MG63 (cell line): ENCODE data around the gene BEGAIN. TPM values are rescaled to one million over a fixed set of nuclear protein-coding genes. Genes with fewer than 3 reads are reported as not detected.

Experiments
- DNase-seq: peaks from one replicate; pipeline ENCODE4 v3.0.0-alpha.2; 2020
- H3K27me3 ChIP-seq: fragments of 250-450 bp; sonication (Bioruptor Pico); 2 replicates; pipeline ENCODE4 v1.5.1; 2020; ENCODE audit warnings: mild to moderate bottlenecking, moderate library complexity
- H3K36me3 ChIP-seq: fragments of 250-450 bp; sonication (Bioruptor Pico); 2 replicates; pipeline ENCODE4 v1.5.1; 2020; ENCODE audit warnings: mild to moderate bottlenecking, moderate library complexity
- H3K4me3 ChIP-seq: fragments of 250-450 bp; sonication (Bioruptor Pico); 2 replicates; pipeline ENCODE4 v1.5.1; 2020; ENCODE audit warnings: mild to moderate bottlenecking, moderate library complexity
- H3K9me3 ChIP-seq: fragments of 250-450 bp; sonication (Bioruptor Pico); 2 replicates; pipeline ENCODE4 v1.5.1; 2020; ENCODE audit warnings: mild to moderate bottlenecking, moderate library complexity
- total RNA-seq: library from RNA; depleted of rRNA; stranded (reverse); fragments of >200 nt; shearing (Covaris generic); gene quantifications from 2 replicates; pipeline ENCODE4 v1.2.3, GENCODE V29; 2014; ENCODE audit warnings: low replicate concordance

The BEGAIN gene
- total RNA-seq, 1 experiment from 2014 or later: 2.3 TPM

DNA sequence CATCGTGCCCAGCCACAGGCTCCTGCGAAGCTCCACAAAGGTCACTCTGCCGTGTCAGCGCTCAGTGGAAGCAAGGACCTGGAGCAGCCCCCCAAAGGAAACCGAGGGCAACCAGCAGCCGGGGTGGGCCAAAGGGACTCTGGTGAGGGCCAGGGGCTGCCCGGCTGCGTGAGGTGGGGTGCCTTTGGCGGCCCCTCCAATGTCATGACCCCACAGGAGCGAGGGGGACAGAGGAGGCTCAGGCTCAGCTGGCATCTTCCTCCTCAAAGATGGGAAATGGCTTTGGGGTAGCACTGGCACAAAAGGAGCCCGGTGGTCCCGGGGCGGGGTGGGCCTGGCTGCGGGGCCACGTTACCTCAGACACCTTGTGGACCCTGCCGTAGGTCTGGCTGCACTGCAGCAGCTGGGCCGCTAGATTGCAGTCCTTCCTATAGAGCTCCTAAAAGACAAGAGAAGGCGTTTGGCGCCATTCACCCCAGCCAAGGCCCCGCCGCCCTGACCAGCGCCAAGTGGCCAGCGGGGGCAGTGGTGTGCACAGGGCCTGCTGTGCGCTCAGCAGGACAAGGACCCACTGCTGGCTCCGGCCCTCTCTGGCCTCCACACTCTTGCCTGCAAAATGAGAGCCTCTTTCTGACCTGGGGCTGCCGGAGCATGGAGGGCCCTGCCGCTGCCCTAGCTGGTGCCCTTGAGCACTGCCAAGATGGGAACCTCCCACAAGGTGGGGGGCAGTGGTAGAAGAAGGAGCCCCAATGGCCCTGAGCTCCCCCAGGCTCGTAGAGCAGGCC, 46.9 kb downstream of the BEGAIN start:
- H3K27me3 ChIP-seq: no peaks in the 10 kb centered on the region
- no peak overlapping the region for H3K4me3 ChIP-seq
- H3K36me3 ChIP-seq: no peaks in the 10 kb centered on the region
- no peak for DNase-seq
- H3K9me3 ChIP-seq: no peaks in the 10 kb centered on the region

DNA sequence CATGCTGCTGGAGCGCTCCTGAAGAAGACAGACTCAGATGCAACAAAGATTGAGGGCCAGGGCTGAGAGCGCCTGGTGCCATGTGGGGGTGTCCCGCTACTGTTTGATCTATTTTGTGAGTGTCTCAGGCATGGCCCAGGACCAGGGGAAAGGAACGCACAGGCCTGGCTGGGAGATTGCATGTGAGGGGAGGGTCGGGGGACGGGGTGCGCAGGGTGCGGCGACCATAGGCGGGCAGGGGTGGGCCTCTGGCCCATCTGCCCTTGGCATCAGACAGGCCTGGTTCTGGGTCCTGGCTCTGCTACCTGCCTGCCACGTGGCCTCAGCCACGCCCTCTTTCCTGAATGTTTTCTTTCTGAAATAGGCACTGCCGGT, 47.5 kb downstream of the BEGAIN start:
- no peak for DNase-seq
- Histone ChIP-seq H3K4me3 (no peak overlapping the region), H3K27me3 (no peaks in the 10 kb centered on the region), H3K36me3 (no peaks in the 10 kb centered on the region), H3K9me3 (no peaks in the 10 kb centered on the region)

DNA sequence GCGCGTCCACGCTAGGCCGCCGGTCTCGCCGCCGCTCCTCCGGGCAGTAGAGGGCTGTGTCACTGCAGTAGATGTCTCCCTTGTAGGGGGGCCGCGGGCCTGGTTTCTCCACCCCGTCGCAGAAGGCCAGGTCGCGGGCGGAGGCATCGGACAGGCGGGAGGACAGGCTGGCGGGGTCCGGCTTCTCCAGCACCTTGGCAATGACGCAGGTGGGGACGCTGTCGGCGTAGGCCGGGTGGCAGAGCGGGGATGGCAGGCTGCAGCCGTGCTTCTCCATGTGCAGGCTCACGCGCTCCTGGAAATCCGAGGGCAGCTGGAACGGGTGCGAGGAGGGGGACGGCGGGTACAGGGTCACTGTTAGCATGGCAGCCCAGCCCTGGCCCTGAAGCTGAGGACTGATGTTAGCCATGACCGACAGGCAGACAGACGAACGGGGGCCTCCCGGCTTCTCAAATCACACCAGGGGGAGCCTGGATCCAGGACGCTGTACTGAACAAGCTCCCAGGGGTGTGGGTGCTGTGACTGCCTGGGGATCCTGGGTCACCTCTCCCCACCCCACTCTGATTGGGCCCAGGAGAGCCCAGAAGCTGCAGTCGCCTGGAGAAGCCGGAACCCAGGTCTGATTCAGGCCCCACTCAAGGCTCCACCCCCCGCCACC, 48.1 kb downstream of the BEGAIN start:
- Histone ChIP-seq H3K4me3 (no peak overlapping the region), H3K36me3 (no peaks in the 10 kb centered on the region), H3K27me3 (no peaks in the 10 kb centered on the region), H3K9me3 (no peaks in the 10 kb centered on the region)
- DNase-seq: no peak

DNA sequence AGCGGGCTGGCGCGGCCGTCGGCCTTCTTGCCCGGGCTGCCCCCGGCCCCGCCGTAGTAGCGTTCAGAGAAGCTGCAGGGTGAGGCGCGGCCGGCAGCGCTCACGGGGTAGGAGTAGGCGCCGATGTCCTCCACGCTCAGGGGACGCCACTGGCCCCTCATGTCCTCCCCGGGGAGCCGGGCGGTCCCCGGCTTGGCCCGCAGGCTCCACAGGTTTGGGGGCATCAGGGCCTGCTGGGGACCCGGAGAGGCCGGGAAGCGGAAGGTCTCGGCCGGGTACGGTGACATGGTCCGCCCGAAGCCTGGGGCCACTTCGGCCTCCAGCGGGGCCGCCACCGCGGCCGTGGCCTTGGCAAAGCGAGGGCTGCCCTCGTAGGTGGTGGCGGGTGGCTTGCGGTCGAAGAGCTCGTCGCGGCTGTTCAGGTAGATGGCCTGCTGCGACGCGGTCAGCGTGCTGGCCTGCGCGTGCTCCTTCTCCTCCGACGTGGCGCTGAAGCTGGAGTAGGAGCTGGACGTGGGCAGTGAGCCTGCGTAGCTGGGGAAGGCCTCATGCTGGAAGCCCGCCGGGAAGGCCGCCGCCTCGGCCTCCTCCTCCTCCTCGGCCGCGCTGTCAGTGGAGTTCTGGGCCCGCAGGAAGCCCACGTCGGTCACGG, 48.7 kb downstream of the BEGAIN start:
- H3K9me3 ChIP-seq: no peaks in the 10 kb centered on the region
- H3K36me3 ChIP-seq: no peaks in the 10 kb centered on the region
- H3K27me3 ChIP-seq: no peaks in the 10 kb centered on the region
- H3K4me3 ChIP-seq: no peak overlapping the region
- no peak for DNase-seq

DNA sequence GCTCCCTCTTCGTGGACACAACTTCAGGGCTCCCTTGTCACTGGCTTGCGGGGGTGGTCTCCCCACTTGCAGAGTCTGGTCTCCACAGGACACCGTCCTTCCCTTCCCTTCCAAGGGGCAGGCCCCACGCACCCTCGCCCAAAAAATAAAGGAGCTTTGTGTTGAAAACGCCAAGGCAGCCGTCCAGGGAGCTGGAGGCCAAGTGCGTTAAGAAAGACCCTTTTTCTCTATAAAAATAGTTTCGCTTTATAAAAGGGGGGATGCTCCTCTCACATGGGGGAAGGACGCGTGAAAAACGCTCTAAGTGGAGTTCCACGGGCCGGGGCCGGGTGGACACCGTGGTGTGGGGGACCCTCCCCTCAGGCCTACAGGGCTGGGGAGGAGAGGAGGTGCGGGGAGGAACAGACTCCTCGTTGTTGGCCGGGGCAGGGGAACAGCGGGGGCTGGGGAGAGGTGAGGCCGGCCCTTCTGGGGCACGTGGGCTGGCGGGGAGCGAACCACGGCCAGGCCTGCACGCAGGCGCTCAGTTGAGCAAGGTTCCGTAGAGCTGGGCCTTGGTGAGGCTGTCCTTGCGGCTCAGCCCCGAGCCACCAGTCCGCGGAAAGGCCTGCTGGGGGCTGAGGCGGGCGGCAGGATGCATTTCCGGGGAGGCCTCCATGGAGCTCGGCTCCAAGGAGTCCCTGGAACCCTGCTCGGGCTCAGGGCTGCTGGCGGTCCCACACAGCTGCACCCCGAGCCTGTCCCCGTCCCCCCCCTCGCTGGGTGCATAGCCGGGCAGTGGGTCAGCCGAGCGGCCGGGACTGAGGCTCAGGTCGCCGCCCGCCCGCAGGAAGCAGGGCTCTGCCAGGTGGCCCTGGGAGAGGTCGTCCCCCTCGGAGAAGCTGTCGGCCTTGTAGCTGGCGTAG, 49.5 kb downstream of the BEGAIN start:
- Histone ChIP-seq H3K27me3 (no peaks in the 10 kb centered on the region), H3K9me3 (no peaks in the 10 kb centered on the region), H3K36me3 (no peaks in the 10 kb centered on the region), H3K4me3 (no peak overlapping the region)
- no peak for DNase-seq

DNA sequence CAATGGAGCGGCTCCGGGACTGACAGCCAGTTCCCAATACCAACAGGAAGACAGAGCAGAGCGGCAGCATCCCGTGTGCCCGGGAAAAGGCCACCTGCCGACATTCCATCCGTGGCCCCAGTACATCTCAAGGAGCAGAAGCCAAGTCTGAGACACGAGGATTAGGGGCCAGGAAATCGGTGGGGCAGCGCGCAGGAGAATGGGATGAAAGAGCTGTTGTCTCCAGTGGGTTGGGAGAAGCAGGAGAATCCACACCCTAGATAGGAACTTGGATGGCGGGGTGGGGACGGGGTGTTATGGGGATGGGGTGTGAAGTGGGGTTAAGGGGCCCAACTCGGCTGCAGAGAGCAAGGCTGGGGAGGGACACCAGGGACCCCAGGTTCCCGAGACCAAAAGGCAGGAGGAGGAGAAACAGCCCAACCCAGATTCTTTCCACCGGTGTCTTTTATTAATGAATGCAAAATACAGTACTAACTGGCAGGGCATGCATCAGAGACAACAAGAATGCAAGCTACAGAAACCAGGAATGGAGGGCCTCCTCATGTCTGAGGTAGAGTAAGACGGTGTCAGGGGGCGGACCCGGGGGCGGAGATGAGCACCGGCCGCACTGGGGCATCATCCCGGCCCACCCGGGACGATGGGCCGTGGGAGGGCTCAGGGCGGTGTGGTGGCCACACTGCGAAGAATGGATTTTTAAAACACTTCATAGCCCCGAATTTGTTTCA, 50.3 kb downstream of the BEGAIN start:
- no peak overlapping the region for H3K4me3 ChIP-seq
- H3K36me3 ChIP-seq: no peaks in the 10 kb centered on the region
- H3K9me3 ChIP-seq: no peaks in the 10 kb centered on the region
- H3K27me3 ChIP-seq: no peaks in the 10 kb centered on the region
- DNase-seq: no peak

DNA sequence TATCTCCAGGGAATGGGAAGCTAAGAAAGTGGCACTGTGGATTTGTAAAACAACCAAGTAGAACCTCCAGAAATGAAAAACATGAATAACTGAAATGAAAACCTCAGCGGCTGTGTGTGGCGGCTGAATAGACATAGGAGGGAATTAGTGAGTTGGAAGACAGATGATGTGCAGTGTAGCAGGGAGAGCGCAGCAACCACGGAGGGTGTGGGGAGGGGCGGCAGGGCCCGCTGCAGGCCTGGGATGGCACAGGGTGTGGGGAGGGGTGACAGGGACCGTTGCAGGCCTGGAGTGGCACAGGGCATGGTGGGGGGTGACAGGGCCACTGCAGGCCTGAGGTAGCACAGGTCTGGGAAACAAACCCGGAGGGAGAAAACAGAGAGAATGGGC, 51.1 kb downstream of the BEGAIN start:
- Histone ChIP-seq H3K27me3 (no peaks in the 10 kb centered on the region), H3K4me3 (no peak overlapping the region)
- no peak for DNase-seq

DNA sequence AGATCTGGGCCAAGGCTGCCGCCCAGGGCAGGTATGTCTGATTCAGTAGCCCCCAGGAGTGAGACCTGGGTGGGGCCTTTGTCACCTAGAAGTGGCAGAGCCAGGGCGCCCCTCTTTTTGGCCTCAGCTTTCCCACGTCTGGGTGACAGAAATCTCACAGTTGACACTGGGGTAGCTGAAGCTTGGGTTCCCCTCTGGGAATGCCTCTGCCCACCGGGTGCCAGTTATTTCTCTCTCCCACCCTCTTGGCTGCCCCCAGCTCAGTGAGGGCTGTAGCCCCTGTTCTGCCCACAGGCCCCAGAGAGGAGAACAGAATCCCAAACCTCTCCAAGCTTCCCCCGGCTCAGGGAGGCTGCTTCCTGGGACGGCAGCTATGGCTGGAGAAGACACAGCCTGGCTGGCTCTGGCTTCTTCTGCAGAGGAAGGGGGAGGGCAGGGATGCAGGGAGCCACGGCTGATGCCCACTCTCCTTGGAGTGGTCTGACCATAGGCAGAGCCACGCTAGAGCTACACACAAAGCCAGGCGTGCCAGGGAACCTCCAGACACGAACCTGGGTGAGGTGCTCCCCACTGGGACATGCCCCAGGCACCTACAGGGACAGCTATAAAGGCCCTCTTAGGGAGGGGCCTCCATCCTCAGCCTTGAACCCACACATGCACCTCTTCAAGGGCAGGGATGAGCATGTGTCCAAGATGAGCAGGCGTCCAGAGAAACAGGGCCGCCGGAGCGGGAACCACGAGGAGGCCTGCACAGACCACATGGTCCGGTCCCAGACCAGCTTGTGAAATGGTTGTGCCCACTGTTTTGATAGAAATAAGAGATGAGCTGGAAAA, 51.7 kb downstream of the BEGAIN start:
- Histone ChIP-seq H3K36me3 (no peaks in the 10 kb centered on the region), H3K9me3 (no peaks in the 10 kb centered on the region), H3K4me3 (no peak overlapping the region), H3K27me3 (no peaks in the 10 kb centered on the region)
- no peak for DNase-seq

More for the DNA sequence above, 51.1 kb downstream of the BEGAIN start:
- Histone ChIP-seq H3K36me3 (no peaks in the 10 kb centered on the region), H3K9me3 (no peaks in the 10 kb centered on the region)

DNA sequence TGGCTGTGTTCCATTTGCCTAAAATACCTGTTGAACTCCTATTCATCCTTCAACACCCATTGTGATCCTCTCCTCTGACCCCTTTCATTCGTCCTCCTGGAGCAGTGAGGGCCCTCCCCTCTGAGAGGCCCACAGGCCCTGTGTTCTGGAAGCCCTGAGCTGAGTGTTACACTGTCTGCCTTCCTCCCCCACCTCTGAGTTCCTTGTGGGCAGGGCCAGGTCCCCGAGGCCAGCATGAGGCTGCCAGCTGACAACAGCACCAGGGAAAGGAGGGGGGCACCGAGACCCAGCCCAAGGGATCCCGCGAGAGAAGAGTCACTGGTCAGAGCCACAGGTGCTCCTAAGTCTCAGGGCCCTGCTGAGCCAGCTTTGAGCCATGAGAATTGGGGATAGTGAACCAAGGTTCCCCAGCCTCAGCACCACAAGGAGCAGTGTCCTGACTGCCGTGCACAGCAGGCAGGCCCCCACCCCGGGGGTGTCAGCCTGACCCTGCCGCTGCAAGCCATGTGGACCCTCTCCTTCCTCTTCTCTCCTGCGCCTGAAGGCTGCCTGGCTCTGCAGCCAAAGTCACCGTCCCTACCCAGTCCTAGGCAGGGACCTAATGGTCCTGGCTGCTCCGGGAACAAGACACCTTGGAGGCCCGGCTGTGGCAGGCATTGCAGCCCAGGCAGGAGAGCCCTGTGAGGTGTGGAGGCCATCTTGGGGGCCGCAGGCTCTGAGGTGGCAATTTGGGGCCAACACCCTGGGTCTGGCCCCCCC, 52.5 kb downstream of the BEGAIN start:
- Histone ChIP-seq H3K27me3 (no peaks in the 10 kb centered on the region), H3K36me3 (no peaks in the 10 kb centered on the region), H3K9me3 (no peaks in the 10 kb centered on the region), H3K4me3 (no peak overlapping the region)
- no peak for DNase-seq

DNA sequence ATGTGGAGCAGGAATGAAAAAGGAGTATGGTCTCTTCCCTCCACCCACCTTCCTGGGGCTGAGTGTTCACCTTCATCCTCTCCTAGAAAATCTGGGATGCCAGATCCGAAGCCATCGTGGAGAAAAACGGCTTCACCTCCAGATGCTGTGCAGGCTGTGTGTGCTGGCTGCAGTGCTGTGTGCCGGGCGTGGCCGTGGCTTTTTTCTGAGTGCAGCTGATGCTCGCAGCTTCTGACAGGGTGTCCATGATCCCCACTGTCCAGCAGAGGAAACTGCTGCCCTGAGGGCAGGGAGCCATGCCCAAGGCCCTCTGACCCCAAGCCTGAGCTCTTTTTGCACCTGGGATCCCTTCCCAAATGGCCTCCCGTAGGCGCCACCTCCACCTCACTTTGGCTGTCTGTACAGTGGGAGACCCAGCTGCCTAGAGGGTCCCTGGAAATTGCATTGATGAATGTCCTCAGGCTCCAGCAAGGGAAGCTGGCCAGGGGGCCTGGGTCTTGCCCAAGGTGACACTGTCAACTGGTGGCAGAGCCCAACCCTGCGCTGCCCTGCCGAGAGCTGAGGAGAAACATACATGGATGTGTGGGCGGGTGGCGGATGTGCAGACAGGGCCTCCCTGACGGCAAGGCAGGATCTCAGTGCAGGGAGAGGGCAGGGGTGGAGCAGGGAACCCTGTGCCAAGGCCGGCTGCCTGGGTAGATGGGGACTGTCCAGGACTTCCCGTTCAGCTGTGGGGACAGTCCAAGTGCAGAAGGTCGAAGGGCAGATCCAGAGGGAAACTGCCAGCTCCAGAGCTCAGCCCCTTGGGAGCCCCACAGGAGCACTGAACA, 53.3 kb downstream of the BEGAIN start:
- H3K36me3 ChIP-seq: no peaks in the 10 kb centered on the region
- H3K4me3 ChIP-seq: no peak overlapping the region
- H3K9me3 ChIP-seq: no peaks in the 10 kb centered on the region
- DNase-seq: peak; percentile 13
- no peaks in the 10 kb centered on the region for H3K27me3 ChIP-seq

DNA sequence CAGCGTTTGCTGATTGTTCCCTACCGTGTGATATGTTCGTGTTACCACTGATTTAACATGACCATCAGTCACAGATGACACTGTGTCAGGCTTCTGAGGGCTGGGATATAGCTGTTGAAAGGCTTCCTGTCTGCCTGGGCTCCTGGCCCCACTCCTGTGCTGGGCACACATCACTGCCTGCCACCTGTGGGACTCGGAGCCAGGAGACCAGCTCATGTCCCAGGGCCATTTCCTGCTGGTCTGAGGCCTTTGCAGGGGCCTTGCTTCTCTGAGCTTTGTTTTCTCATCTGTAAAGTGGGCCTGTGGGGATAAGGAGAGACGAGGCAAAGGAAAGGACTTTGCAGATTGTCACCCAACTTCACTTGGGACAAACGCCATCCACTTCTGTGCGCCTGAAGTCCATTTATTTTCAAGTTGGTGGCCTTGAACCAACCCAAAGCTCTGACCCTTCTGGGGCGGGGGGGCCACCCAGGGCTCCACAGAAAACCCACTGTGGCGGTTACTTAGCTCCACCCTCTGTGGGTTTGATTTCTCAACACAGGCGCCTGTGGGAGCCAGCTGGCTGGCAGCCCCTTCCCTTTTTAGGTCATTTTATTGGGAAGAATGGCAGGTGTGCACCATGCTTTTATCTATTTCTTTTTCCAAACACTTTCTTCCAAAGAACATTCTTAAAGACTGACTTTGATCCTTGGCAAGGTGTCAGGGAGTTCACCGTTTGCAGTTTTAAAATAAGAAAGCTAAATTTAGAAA, 54.1 kb downstream of the BEGAIN start:
- Histone ChIP-seq H3K9me3 (no peaks in the 10 kb centered on the region), H3K27me3 (no peaks in the 10 kb centered on the region), H3K4me3 (no peak overlapping the region), H3K36me3 (no peaks in the 10 kb centered on the region)
- DNase-seq: no peak

DNA sequence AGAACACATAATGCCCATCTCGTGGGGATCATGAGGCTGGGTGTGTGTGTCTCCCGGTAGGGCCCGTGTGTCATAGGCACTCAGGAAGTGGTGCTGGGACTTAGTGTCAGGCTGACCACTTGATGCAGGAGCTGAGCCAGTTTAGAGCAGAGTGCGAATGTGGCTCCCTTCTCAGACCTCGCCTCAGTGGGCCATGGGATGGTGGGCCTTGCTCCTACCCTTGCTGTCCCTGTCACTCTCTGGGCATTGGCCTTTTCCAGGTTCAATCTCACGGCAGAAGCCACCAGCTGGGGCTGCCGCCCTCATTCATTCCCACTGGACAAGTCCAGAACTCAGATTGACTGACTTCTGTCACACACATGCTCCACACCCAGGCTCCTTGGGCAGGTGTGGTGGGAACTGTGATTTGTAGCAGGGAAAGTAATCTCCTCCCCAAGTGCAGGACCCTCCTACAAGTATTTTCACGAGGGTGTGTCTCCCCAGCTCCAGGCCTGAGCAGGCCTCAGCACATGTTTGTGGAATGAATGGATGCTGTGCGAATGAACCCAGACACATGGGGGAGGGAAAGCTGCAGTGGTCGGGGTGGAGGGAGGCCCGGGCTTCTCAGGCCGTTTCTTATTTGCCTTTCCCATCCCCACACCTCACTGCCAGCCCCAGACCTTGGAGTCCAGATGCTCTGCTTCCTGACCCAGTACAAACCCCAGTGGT, 54.9 kb downstream of the BEGAIN start:
- Histone ChIP-seq H3K27me3 (no peaks in the 10 kb centered on the region), H3K36me3 (no peaks in the 10 kb centered on the region), H3K4me3 (no peak overlapping the region), H3K9me3 (no peaks in the 10 kb centered on the region)
- no peak for DNase-seq
